T follicular helper cell (primary cell): Measurements from ENCODE around the gene GATA6.

ENCODE experiments used
- DNase-seq: peaks from one replicate; pipeline ENCODE4 v3.0.0-alpha.2; 2020; ENCODE audit warnings: low read depth

Gene GATA6

GRCh38 chr18:22243513-22243912, 74.1 kb downstream of the GATA6 start:
- no peak for DNase-seq

GRCh38 chr18:22250026-22250425, 80.6 kb downstream of the GATA6 start:
- DNase-seq = no peak

- no peak for DNase-seq
These were observed 81.2 kb downstream of the GATA6 start for GRCh38 chr18:22250591-22250996.
